ENCODE measurements around the gene MYOG. TPM values are rescaled to one million over a fixed set of nuclear protein-coding genes. Genes with fewer than 3 reads are reported as not detected.

MYOG gene
- total RNA-seq, 2 donors from 2014 or later = 4.4 TPM; not detected in 1

DNA sequence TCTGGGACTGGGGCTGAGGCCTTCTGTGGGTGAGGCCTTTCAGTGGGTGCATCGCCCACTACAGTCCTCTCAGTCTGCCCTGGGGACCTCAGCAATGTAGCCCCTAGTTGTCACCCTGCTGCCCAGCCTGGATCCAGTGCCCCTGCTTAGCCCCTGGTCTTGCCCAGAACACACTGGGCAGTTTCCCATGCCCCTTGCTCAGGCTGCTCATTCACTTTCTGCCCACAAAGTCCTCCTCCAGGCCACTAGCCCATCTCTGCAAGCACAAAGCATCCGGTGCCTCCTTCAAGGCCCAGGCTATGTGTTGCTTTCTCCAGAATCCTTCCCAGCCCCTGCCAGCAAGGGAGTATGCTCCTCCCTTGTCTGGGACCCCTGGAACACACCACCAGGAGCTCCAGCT, 36.3 kb upstream of the MYOG start:
- peaks cover 14% of the 10 kb centered on the region for H3K27me3 ChIP-seq (replicated peaks; ENCODE audit: insufficient read depth)
- H3K36me3 ChIP-seq = no peaks in the 10 kb centered on the region
- 89% methylated on average over 2 of the region's 2 CpGs for WGBS
- H3K9me3 ChIP-seq = no peaks in the 10 kb centered on the region
- no peak for TF ChIP-seq POLR2AphosphoS5 (IDR thresholded peaks at IDR 0.05)
- TF ChIP-seq, protein P1, sequence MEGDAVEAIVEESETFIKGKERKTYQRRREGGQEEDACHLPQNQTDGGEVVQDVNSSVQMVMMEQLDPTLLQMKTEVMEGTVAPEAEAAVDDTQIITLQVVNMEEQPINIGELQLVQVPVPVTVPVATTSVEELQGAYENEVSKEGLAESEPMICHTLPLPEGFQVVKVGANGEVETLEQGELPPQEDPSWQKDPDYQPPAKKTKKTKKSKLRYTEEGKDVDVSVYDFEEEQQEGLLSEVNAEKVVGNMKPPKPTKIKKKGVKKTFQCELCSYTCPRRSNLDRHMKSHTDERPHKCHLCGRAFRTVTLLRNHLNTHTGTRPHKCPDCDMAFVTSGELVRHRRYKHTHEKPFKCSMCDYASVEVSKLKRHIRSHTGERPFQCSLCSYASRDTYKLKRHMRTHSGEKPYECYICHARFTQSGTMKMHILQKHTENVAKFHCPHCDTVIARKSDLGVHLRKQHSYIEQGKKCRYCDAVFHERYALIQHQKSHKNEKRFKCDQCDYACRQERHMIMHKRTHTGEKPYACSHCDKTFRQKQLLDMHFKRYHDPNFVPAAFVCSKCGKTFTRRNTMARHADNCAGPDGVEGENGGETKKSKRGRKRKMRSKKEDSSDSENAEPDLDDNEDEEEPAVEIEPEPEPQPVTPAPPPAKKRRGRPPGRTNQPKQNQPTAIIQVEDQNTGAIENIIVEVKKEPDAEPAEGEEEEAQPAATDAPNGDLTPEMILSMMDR (IDR thresholded peaks at IDR 0.05) = no peak
- no peak for TF ChIP-seq POLR2A (IDR thresholded peaks at IDR 0.05)
- intact Hi-C loops (cut with DNase I) = no loop called here
- DNase-seq (ENCODE audit: low spot score) = no peak
- no peak overlapping the region for H3K4me3 ChIP-seq
- no peaks in the 10 kb centered on the region for H3K4me1 ChIP-seq (replicated peaks)
- H3K27ac ChIP-seq = no peak overlapping the region

DNA sequence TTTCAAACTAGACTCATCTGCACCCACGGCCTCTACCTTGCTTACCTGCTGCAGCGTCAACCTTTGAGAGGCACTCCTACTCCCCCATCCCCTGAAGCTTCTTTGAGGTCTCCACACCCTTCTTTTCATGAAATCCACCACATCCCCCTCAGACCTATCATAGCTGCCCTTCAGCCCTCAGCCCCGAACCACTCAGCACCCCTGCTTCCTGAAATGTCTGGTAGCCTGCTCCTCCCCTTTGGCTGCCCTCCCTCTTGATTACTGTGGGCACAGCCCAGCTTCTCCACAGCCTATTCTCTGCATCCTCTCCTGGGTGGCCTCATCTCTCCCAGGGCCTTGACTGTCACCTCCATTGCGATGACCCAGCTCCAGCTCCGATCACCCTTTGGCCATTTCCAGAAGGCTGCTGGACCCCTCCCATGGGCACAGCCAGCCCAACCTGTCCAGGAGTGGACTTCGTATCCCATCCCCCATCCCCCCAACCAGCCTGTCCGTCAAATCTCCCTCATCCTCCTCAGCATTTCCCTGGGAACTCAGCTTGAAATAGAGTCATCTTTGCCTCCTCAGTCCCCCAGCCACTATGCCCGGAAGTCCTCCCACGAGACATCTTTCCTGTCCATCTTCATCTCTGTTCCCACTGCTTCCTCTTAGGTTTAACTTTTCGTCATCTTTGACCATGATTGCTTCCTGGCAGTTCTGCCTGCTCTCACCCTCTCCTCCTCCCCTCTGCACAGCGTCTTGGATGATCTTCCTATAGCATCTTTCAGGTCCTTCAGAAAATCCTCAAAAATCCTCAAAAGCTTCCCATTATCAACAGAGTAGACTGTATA, 35.6 kb upstream of the MYOG start:
- H3K27ac ChIP-seq = no peak overlapping the region
- no peaks in the 10 kb centered on the region for H3K9me3 ChIP-seq
- H3K4me1 ChIP-seq (replicated peaks) = no peaks in the 10 kb centered on the region
- TF ChIP-seq POLR2A (IDR thresholded peaks at IDR 0.05) = no peak
- no peak for TF ChIP-seq POLR2AphosphoS5 (IDR thresholded peaks at IDR 0.05)
- TF ChIP-seq, protein P1 (IDR thresholded peaks at IDR 0.05) = no peak
- DNase-seq (ENCODE audit: low spot score) = no peak
- WGBS = 68% methylated on average over 11 of the region's 11 CpGs
- peaks cover 9% of the 10 kb centered on the region for H3K27me3 ChIP-seq (replicated peaks; ENCODE audit: insufficient read depth)
- H3K36me3 ChIP-seq = no peaks in the 10 kb centered on the region
- no peak overlapping the region for H3K4me3 ChIP-seq
- intact Hi-C loops (cut with DNase I) = no loop called here

DNA sequence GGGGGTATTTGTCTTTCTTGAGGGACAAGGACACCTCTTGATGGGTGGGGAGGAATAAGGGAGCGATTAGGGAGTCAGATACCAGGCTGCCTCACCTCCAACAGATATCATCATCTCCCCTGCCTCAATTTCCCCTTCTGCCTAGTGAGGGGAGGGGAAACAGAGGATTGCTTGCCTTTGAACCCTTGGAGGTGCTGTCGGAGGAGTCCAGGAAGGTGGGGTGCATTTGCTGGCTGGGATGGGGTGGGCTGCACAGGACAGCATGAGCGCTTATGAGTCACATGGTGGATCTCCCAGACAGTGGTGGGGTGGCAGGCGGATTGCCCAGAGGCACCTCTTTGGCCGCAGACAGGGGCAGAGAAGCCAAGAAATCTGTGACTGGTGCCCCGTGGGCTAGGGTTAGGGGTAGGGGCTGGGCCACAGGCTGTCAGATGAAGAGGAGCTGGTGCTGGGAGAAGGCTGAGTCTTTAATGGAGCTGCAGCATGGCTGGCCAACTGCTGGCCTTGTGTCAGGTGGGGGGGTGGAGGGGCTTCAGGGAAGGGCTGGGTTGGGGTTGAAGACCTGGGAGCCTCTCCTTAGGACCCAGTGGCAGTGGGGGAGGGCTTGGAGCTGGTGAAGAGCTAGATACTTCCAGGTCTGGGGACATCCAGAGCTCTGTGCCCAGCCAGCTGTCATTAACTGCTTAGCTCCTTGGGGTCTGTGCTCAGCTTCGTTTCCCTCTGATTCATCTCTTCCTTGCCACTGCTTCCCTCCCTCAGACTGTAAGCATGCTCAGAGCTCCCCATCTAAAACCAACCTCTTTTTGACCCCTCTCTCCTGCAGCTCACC, 34.7 kb upstream of the MYOG start:
- Histone ChIP-seq H3K36me3 (no peaks in the 10 kb centered on the region), H3K4me3 (no peak overlapping the region), H3K27ac (no peak overlapping the region), H3K9me3 (no peaks in the 10 kb centered on the region), H3K4me1 (replicated peaks) (no peaks in the 10 kb centered on the region), H3K27me3 (replicated peaks; ENCODE audit: insufficient read depth) (peaks cover 9% of the 10 kb centered on the region)
- 73% methylated on average over 7 of the region's 7 CpGs for WGBS
- TF ChIP-seq, protein P1 (IDR thresholded peaks at IDR 0.05) = no peak
- no peak for TF ChIP-seq POLR2A (IDR thresholded peaks at IDR 0.05)
- TF ChIP-seq POLR2AphosphoS5 (IDR thresholded peaks at IDR 0.05) = no peak
- DNase-seq (ENCODE audit: low spot score) = no peak
- intact Hi-C loops (cut with DNase I) = no loop called here

DNA sequence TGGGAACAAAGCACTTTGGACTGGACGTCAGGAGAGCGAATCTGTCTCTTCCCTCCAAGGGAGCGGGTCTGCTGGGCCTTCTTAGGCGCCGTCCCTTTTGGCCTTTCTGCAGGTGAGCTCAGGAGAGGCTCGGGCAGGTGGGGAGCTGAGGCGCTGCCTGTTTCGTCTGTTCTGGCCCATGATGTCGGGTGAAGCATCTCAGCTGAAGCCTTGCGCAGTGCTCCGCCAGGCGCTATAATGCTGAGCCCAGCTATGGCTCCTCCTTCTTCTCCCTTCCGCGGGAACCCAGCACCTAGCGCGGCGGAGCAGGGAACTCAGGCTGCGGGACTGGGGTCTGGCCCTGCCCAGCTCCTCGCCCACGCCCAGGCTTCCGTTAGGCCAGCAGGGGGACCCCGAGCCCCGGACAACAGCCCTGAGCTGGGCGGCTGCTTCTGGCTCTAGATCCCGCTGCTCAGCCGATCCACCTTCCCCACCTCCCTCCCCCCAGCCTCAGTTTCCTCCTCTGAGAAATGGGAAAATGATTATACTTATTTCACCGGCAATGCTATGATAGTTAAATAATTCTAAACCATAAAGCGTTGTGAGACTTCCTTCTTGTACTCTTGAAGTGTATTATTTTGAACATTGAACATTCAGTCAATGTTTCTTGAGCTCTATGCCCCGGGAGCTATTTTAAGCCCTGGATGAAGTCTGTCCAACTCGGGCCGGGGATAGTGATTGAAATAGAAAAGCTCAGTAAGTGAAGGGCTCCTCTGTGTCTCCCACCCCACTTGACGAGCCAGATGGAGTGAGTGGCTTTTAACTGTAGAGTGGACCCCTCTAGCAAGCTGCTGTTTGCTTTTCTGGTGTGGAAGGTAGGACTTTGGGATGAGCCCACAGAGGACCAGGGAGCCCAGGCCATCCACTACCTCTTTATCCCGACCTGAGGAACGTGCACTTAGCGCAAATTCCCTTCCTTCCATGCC, 32.1 kb upstream of the MYOG start:
- DNase-seq (ENCODE audit: low spot score) = peak; percentile 39
- intact Hi-C loops (cut with DNase I) = loop anchor here (2.0 to 5.0 kb wide), 3 partner anchors 54 to 99 kb away; no protein-coding TSS in a partner anchor
- peaks cover 6% of the 10 kb centered on the region for H3K27me3 ChIP-seq (replicated peaks; ENCODE audit: insufficient read depth)
- H3K4me1 ChIP-seq (replicated peaks) = no peaks in the 10 kb centered on the region
- H3K27ac ChIP-seq = no peak overlapping the region
- H3K36me3 ChIP-seq = no peaks in the 10 kb centered on the region
- H3K4me3 ChIP-seq = no peak overlapping the region
- no peaks in the 10 kb centered on the region for H3K9me3 ChIP-seq
- WGBS = 28% methylated on average over 35 of the region's 35 CpGs
- no peak for TF ChIP-seq POLR2A (IDR thresholded peaks at IDR 0.05)
- no peak for TF ChIP-seq POLR2AphosphoS5 (IDR thresholded peaks at IDR 0.05)
- TF ChIP-seq, protein P1 (IDR thresholded peaks at IDR 0.05) = peak; percentile 15 to 79 (median 70)

Data from prostate gland (tissue), 2 donors.